Measurements from ENCODE around the gene LCK. TPM values are rescaled to one million over a fixed set of nuclear protein-coding genes. Genes with fewer than 3 reads are reported as not detected.

LCK gene
- total RNA-seq, 1 experiment from 2014 or later, result 37.6 TPM

GRCh38 chr1:32221581-32221979 is 29.5 kb upstream of the LCK start:
- no peak overlapping the region for H3K18ac ChIP-seq (ENCODE audit: insufficient read length, low read depth, low read length)
- H3K4me2 ChIP-seq (ENCODE audit: insufficient read depth, insufficient read length, low read length), result peak overlapping the region; percentile 79
- no peak overlapping the region for H3K27ac ChIP-seq (ENCODE audit: insufficient read length, low read depth, low read length)
- no peaks in the 10 kb centered on the region for H3K9me3 ChIP-seq (ENCODE audit: control insufficient read depth, low read depth, low read length)
- H3K4me1 Mint-ChIP-seq, result peaks cover 17 to 25% of the 10 kb centered on the region in 2 experiments
- peaks cover 3% of the 10 kb centered on the region; the same call in 1 of the 2 replicates for H3K79me2 ChIP-seq (ENCODE audit: insufficient read depth, low read length)
- H2BK5ac ChIP-seq (ENCODE audit: insufficient read length, low read length), result no peak overlapping the region
- H2BK20ac ChIP-seq (ENCODE audit: low read depth, low read length, poor library complexity, severe bottlenecking), result no peak overlapping the region
- peak overlapping the region; percentile 98 for H3K4me3 Mint-ChIP-seq
- no peak overlapping the region for H3K23ac ChIP-seq (ENCODE audit: insufficient read length, low read depth, low read length)
- H3K9ac ChIP-seq (ENCODE audit: extremely low read depth, insufficient read length, low read length), result peak overlapping the region; percentile 35
- H3K27me3 Mint-ChIP-seq (ENCODE audit: low read depth), result no peaks in the 10 kb centered on the region
- peaks cover 25 to 46% (median 38%) of the 10 kb centered on the region in 3 experiments for H3K36me3 Mint-ChIP-seq (ENCODE audit: insufficient read depth in 1 of 3, low read depth in 3 of 3)
- no peak overlapping the region for H2BK15ac ChIP-seq (ENCODE audit: low read depth, low read length)
- no peak overlapping the region for H4K5ac ChIP-seq (ENCODE audit: insufficient read length, low read depth, low read length)
- no peaks in the 10 kb centered on the region for H4K20me1 ChIP-seq (ENCODE audit: control insufficient read depth, insufficient read depth, insufficient read length)
- H3K4me1 ChIP-seq (ENCODE audit: insufficient read depth, low read length), result peaks cover 7% of the 10 kb centered on the region; the same call in 1 of the 2 replicates
- H4K91ac ChIP-seq (ENCODE audit: insufficient read length, low read depth, low read length), result no peak overlapping the region
- H2AFZ ChIP-seq (ENCODE audit: low read length), result no peak overlapping the region
- no peak overlapping the region for H3K14ac ChIP-seq (ENCODE audit: insufficient read depth, low read length)
- no peak overlapping the region for H2BK12ac ChIP-seq (ENCODE audit: insufficient read length, low read depth, low read length)
- H3K56ac ChIP-seq (ENCODE audit: insufficient read length, low read depth, low read length), result no peak overlapping the region
- WGBS (ENCODE audit: extremely low coverage, insufficient read length, low lambda C conversion rate), result no CpG with 5 or more reads among the region's 13 CpGs
- no peak overlapping the region for H2BK120ac ChIP-seq (ENCODE audit: low read depth, low read length, poor library complexity, severe bottlenecking)
- no peaks in the 10 kb centered on the region for H3K79me1 ChIP-seq (ENCODE audit: insufficient read depth, low read depth, low read length, poor library complexity, severe bottlenecking)
- no peak overlapping the region for H4K8ac ChIP-seq (replicated peaks; ENCODE audit: insufficient read length, low read depth, low read length)
- no peak for TF ChIP-seq CTCF (conservative IDR thresholded peaks at IDR 0.05)
- no peak for DNase-seq
- no peaks in the 10 kb centered on the region for H3K27me3 ChIP-seq (ENCODE audit: insufficient read depth, low read length)
- H3K27ac Mint-ChIP-seq, result peak overlapping the region; percentile 83 to 99 (median 93); a peak in 6 of 7 replicates
- H2AK5ac ChIP-seq (ENCODE audit: insufficient read length, low read length), result no peak overlapping the region
- H3K23me2 ChIP-seq (ENCODE audit: insufficient read length, low read depth, low read length, poor library complexity, severe bottlenecking), result peaks cover 7% of the 10 kb centered on the region
- no peak overlapping the region for H3T11ph ChIP-seq (ENCODE audit: low read length)
- no peak overlapping the region for H3K4ac ChIP-seq (ENCODE audit: low read depth, low read length)
- no peaks in the 10 kb centered on the region for H3K9me3 Mint-ChIP-seq

Data from H9 (cell line).